H1 (cell line): ENCODE measurements around the gene LCOR.

ENCODE experiments used
- ASH2L ChIP-seq: fragments of 200-600, 300-600 bp; sonication (generic); IDR thresholded peaks from one replicate; pipeline ENCODE4 v1.7.1; 2017; ENCODE audit warnings: low read length
- CHD2 ChIP-seq: IDR thresholded peaks from 2 replicates; pipeline ENCODE4 v1.6.1; 2012; ENCODE audit warnings: low read length, improper control_type of control experiment
- CTCF ChIP-seq, 3 experiments: IDR thresholded peaks; 1 replicate in 2 of 3; 2 replicates in 1 of 3; pipeline versions ENCODE4 v1.5.1 to v1.6.1; 2011; ENCODE audit warnings: low read length in 3 of 3, mild to moderate bottlenecking in 3 of 3, inconsistent platforms in 2 of 3, low read depth in 1 of 3, moderate library complexity in 1 of 3; ENCODE audit not compliant: insufficient read depth in 1 of 3; ENCODE audit errors: control extremely low read depth in 1 of 3
- EZH2 ChIP-seq: fragments of 200-600 bp; sonication (generic); IDR thresholded peaks from 2 replicates; pipeline ENCODE4 v1.7.1; 2012; ENCODE audit warnings: low read depth, mild to moderate bottlenecking, moderate library complexity, low read length, inconsistent platforms; ENCODE audit not compliant: severe bottlenecking
- GABPA ChIP-seq: IDR thresholded peaks from 2 replicates; pipeline ENCODE4 v1.6.1; 2011; ENCODE audit warnings: mild to moderate bottlenecking, low read length, moderate library complexity, borderline replicate concordance; ENCODE audit not compliant: insufficient read depth
- MAX ChIP-seq: IDR thresholded peaks from 2 replicates; pipeline ENCODE4 v1.6.1; 2012; ENCODE audit warnings: inconsistent platforms
- POLR2A ChIP-seq, 2 experiments: IDR thresholded peaks; 1 replicate in 1 of 2; 2 replicates in 1 of 2; pipeline ENCODE4 v1.6.1; 2011; ENCODE audit warnings: low read depth in 2 of 2, low read length in 2 of 2, mild to moderate bottlenecking in 2 of 2; ENCODE audit errors: control extremely low read depth in 1 of 2
- POLR2AphosphoS5 ChIP-seq: IDR thresholded peaks from 2 replicates; pipeline ENCODE4 v1.6.1; 2011; ENCODE audit warnings: low read depth, low read length
- POU5F1 ChIP-seq: IDR thresholded peaks from 2 replicates; pipeline ENCODE4 v1.6.1; 2011; ENCODE audit warnings: low read depth, mild to moderate bottlenecking, low read length, moderate library complexity
- SP1 ChIP-seq: IDR thresholded peaks from 2 replicates; pipeline ENCODE4 v1.6.1; 2011; ENCODE audit warnings: low read depth, low read length
- TBP ChIP-seq: IDR thresholded peaks from 2 replicates; pipeline ENCODE4 v1.6.1; 2011; ENCODE audit warnings: low read depth, low read length, improper control_type of control experiment
- USF2 ChIP-seq: IDR thresholded peaks from 2 replicates; pipeline ENCODE4 v1.6.1; 2011; ENCODE audit warnings: low read length, improper control_type of control experiment

GRCh38 chr10:96843823-96844222 lies 11.7 kb downstream of the LCOR start:
- no peak for TF ChIP-seq CTCF (IDR thresholded peaks at IDR 0.05; ENCODE audit: control extremely low read depth in 1 of 3, insufficient read depth in 1 of 3, low read depth in 1 of 3, low read length in 3 of 3)
- no peak for TF ChIP-seq CHD2
- no peak for TF ChIP-seq GABPA
- no peak for TF ChIP-seq USF2
- no peak for TF ChIP-seq EZH2
- TF ChIP-seq POU5F1 = no peak
- TF ChIP-seq MAX = no peak
- TF ChIP-seq POLR2A (IDR thresholded peaks at IDR 0.05; ENCODE audit: control extremely low read depth in 1 of 2, low read depth in 2 of 2, low read length in 2 of 2) = no peak
- no peak for TF ChIP-seq POLR2AphosphoS5
- no peak for TF ChIP-seq SP1
- TF ChIP-seq ASH2L = no peak
- no peak for TF ChIP-seq TBP
